Trophoblast cell (in vitro differentiated cells and primary cell): ENCODE measurements around the gene XKR3.
"Not testable (repeated sequence)": the region's sequence is repeated elsewhere in the genome, so short reads cannot be mapped to it uniquely, and the experiment has no call there.

Source experiments
- DNase-seq, 2 donors: peaks; one replicate each; pipeline ENCODE4 v3.0.0-alpha.2; 2016
- H2AFZ ChIP-seq: 2 replicates; pipeline ENCODE4 v1.6.1; 2013; ENCODE audit warnings: low read length, moderate library complexity, mild to moderate bottlenecking; ENCODE audit not compliant: insufficient read depth, poor library complexity
- H2AK5ac ChIP-seq: 2 replicates; pipeline ENCODE4 v1.6.1; 2013; ENCODE audit warnings: mild to moderate bottlenecking, low read length
- H2BK120ac ChIP-seq: 2 replicates; pipeline ENCODE4 v1.6.1; 2013; ENCODE audit warnings: low read length, mild to moderate bottlenecking, moderate library complexity; ENCODE audit not compliant: insufficient read depth, poor library complexity
- H2BK12ac ChIP-seq: 2 replicates; pipeline ENCODE4 v1.6.1; 2013; ENCODE audit warnings: mild to moderate bottlenecking, low read length, moderate library complexity
- H2BK5ac ChIP-seq: 2 replicates; pipeline ENCODE4 v1.6.1; 2013; ENCODE audit warnings: low read length, low read depth, moderate library complexity, mild to moderate bottlenecking; ENCODE audit not compliant: poor library complexity
- H3K14ac ChIP-seq: 2 replicates; pipeline ENCODE4 v1.6.1; 2013; ENCODE audit warnings: mild to moderate bottlenecking, low read length
- H3K18ac ChIP-seq: 2 replicates; pipeline ENCODE4 v1.6.1; 2013; ENCODE audit warnings: mild to moderate bottlenecking, low read length
- H3K23ac ChIP-seq: 2 replicates; pipeline ENCODE4 v1.6.1; 2013; ENCODE audit warnings: low read length
- H3K27ac ChIP-seq: 2 replicates; pipeline ENCODE4 v1.5.1; 2013; ENCODE audit warnings: low read depth, mild to moderate bottlenecking, inconsistent platforms, low read length, moderate library complexity
- H3K27me3 ChIP-seq: 2 replicates; pipeline ENCODE4 v1.6.1; 2013; ENCODE audit warnings: inconsistent platforms, mild to moderate bottlenecking, low read length, moderate library complexity; ENCODE audit not compliant: insufficient read depth
- H3K36me3 ChIP-seq, 2 experiments: 1 replicate in 1 of 2; 2 replicates in 1 of 2; pipeline ENCODE4 v1.6.1; 2013; ENCODE audit warnings: low read length in 2 of 2, mild to moderate bottlenecking in 2 of 2, moderate library complexity in 1 of 2; ENCODE audit not compliant: insufficient read depth in 2 of 2, control insufficient read depth in 1 of 2
- H3K4ac ChIP-seq: 2 replicates; pipeline ENCODE4 v1.6.1; 2013; ENCODE audit warnings: low read depth, mild to moderate bottlenecking, low read length, moderate library complexity
- H3K4me1 ChIP-seq, 2 experiments: 1 replicate in 1 of 2; 2 replicates in 1 of 2; pipeline ENCODE4 v1.6.1; 2013; ENCODE audit warnings: low read length in 2 of 2, mild to moderate bottlenecking in 2 of 2, moderate library complexity in 1 of 2; ENCODE audit not compliant: insufficient read depth in 2 of 2, control insufficient read depth in 1 of 2
- H3K4me2 ChIP-seq: 2 replicates; pipeline ENCODE4 v1.6.1; 2013; ENCODE audit warnings: inconsistent platforms, mild to moderate bottlenecking, low read length, moderate library complexity
- H3K4me3 ChIP-seq: 2 replicates; pipeline ENCODE4 v1.5.1; 2013; ENCODE audit warnings: mild to moderate bottlenecking, low read depth, low read length, inconsistent platforms
- H3K79me1 ChIP-seq: one replicate; pipeline ENCODE4 v1.6.1; 2013; ENCODE audit warnings: low read length
- H3K79me2 ChIP-seq: 2 replicates; pipeline ENCODE4 v1.6.1; 2013; ENCODE audit warnings: low read length, mild to moderate bottlenecking; ENCODE audit not compliant: control insufficient read depth, insufficient read depth, poor library complexity
- H3K9ac ChIP-seq: 2 replicates; pipeline ENCODE4 v1.6.1; 2013; ENCODE audit warnings: mild to moderate bottlenecking, low read length
- H3K9me3 ChIP-seq: 2 replicates; pipeline ENCODE4 v1.6.1; 2013; ENCODE audit warnings: low read depth, mild to moderate bottlenecking, control low read depth, inconsistent platforms, low read length; ENCODE audit not compliant: insufficient read depth
- H4K12ac ChIP-seq: 2 replicates; pipeline ENCODE4 v1.6.1; 2013; ENCODE audit warnings: low read depth, mild to moderate bottlenecking, low read length, moderate library complexity
- H4K8ac ChIP-seq: 2 replicates; pipeline ENCODE4 v1.6.1; 2013; ENCODE audit warnings: low read depth, mild to moderate bottlenecking, low read length, moderate library complexity
- H4K91ac ChIP-seq: one replicate; pipeline ENCODE4 v1.6.1; 2013; ENCODE audit warnings: low read depth, mild to moderate bottlenecking, low read length, moderate library complexity
- WGBS: extraction: QIAGEN DNeasy Blood & Tissue Kit; methylation state at CpG from one replicate; pipeline ENCODE4 v1.1.7; 2013; ENCODE audit warnings: missing lambda C conversion rate; ENCODE audit not compliant: insufficient read length, insufficient coverage; ENCODE audit errors: extremely low coverage; 5-methylcytosine and 5-hydroxymethylcytosine counted together

The XKR3 gene

DNA sequence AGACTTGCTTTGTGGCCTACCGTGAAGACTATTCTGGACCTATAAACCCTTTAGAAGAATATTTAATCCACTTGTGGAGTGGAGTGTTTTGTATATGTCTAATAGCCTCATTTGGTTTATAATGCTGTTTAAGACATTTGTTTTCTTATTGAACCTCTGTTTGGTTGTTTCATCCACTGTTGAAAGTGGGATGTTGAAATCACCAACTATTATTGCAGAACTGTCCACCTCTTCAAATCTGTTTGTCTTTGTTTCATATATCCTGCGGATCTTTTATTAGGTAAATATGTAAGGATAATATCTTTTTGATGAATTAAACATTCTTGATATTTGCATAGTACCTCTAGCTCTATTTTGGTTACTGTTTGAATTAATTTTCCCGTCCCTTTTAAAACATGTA is 49.1 kb downstream of the XKR3 start:
- H3K9ac ChIP-seq = no peak overlapping the region
- H3K4me2 ChIP-seq = no peak overlapping the region
- no peak overlapping the region for H3K27ac ChIP-seq
- no peaks in the 10 kb centered on the region for H3K36me3 ChIP-seq
- H4K91ac ChIP-seq = no peak overlapping the region
- H3K4ac ChIP-seq = no peak overlapping the region
- H4K8ac ChIP-seq = no peak overlapping the region
- no peak overlapping the region for H3K4me3 ChIP-seq
- no peaks in the 10 kb centered on the region for H3K9me3 ChIP-seq
- no peak overlapping the region for H2AFZ ChIP-seq
- H3K23ac ChIP-seq = no peak overlapping the region
- H2BK5ac ChIP-seq = no peak overlapping the region
- no peak overlapping the region for H2BK120ac ChIP-seq
- H3K27me3 ChIP-seq = no peaks in the 10 kb centered on the region
- no peak for DNase-seq
- H3K14ac ChIP-seq = no peak overlapping the region
- H4K12ac ChIP-seq = no peak overlapping the region
- H3K79me2 ChIP-seq = no peaks in the 10 kb centered on the region
- H2AK5ac ChIP-seq = no peak overlapping the region
- no peak overlapping the region for H2BK12ac ChIP-seq
- H3K4me1 ChIP-seq = no peaks in the 10 kb centered on the region
- WGBS = no CpG with 5 or more reads among the region's 3 CpGs
- H3K79me1 ChIP-seq = no peaks in the 10 kb centered on the region
- H3K18ac ChIP-seq = no peak overlapping the region

DNA sequence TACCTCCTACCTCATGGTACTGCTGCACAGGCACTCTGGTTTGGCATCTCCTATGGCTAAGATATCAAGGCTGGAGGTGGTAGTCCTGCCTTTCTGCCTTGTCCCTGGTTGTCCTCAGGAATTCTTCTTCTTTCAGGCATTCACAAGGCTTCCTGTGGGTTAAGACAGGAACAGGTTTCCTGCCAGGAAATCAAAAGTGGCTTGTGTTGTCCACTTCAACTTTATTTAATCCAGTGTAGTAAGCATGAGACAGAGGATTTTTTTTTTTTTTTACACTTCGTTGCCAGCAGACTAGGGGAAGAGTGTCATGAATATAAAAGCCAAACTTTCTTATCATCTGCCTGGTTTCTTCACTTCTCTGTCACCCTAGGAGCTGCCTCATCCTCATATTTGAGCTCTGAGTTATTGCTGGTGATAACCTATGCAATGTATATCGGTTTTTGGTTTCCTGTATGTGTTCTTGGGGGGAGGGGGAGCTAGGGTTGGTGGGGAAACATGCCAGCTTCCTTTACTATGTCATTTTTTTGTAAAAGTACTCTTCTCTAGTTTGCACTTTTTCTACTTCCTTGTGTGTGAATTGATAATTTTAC is 50.2 kb downstream of the XKR3 start:
- Histone ChIP-seq H2BK5ac (no peak overlapping the region), H3K4ac (no peak overlapping the region), H2BK120ac (no peak overlapping the region), H2AK5ac (no peak overlapping the region), H2AFZ (no peak overlapping the region), H3K23ac (no peak overlapping the region), H2BK12ac (no peak overlapping the region), H3K9me3 (no peaks in the 10 kb centered on the region), H4K12ac (no peak overlapping the region), H3K27ac (no peak overlapping the region), H3K79me2 (no peaks in the 10 kb centered on the region), H3K4me3 (no peak overlapping the region), H4K91ac (no peak overlapping the region), H3K4me2 (no peak overlapping the region), H3K9ac (no peak overlapping the region), H3K4me1 (no peaks in the 10 kb centered on the region), H3K27me3 (no peaks in the 10 kb centered on the region), H4K8ac (no peak overlapping the region), H3K36me3 (no peaks in the 10 kb centered on the region), H3K79me1 (no peaks in the 10 kb centered on the region), H3K14ac (no peak overlapping the region), H3K18ac (no peak overlapping the region)
- DNase-seq = no peak
- WGBS = no CpG with 5 or more reads among the region's 2 CpGs

GRCh38 chr22:16771569-16771968 is 53.6 kb downstream of the XKR3 start:
- not testable (repeated sequence) for H4K12ac ChIP-seq, H3K4me2 ChIP-seq, H3K4me1 ChIP-seq, H4K8ac ChIP-seq, H3K27me3 ChIP-seq, H3K9ac ChIP-seq, H3K14ac ChIP-seq, H3K4me3 ChIP-seq, H2AK5ac ChIP-seq, H3K79me1 ChIP-seq, H2BK12ac ChIP-seq, H3K27ac ChIP-seq, H2AFZ ChIP-seq, H3K79me2 ChIP-seq, H3K9me3 ChIP-seq, H4K91ac ChIP-seq, H2BK120ac ChIP-seq, H3K36me3 ChIP-seq, H3K18ac ChIP-seq, H3K23ac ChIP-seq, H2BK5ac ChIP-seq, H3K4ac ChIP-seq, DNase-seq
- WGBS = no CpG with 5 or more reads among the region's 4 CpGs

DNA sequence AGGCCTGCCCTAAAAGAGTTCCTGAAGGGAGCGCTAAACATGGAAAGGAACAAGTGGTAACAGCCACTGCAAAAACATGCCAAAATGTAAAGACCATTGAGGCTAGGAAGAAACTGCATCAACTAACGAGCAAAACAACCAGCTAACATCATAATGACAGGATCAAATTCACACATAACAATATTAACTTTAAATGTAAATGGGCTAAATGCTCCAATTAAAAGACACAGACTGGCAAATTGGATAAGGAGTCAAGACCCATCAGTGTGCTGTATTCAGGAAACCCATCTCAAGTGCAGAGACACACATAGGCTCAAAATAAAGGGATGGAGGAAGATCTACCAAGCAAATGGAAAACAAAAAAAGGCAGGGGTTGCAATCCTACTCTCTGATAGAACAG is 57.3 kb downstream of the XKR3 start:
- H3K36me3 ChIP-seq, H2BK120ac ChIP-seq, H2AK5ac ChIP-seq, H2BK5ac ChIP-seq, H3K23ac ChIP-seq, H3K4me1 ChIP-seq, H4K12ac ChIP-seq, H4K91ac ChIP-seq, H2BK12ac ChIP-seq, H3K4me3 ChIP-seq, H3K9me3 ChIP-seq, H3K18ac ChIP-seq, H3K79me1 ChIP-seq, DNase-seq, H3K14ac ChIP-seq, H3K9ac ChIP-seq, H3K27ac ChIP-seq, H3K27me3 ChIP-seq, H2AFZ ChIP-seq, H3K4me2 ChIP-seq, H3K79me2 ChIP-seq, H3K4ac ChIP-seq, H4K8ac ChIP-seq: not testable (repeated sequence)
- no CpG with 5 or more reads among the region's 2 CpGs for WGBS
